Dermis blood vessel endothelial cell (primary cell): ENCODE measurements around the gene TPRA1. TPM values are rescaled to one million over a fixed set of nuclear protein-coding genes. Genes with fewer than 3 reads are reported as not detected.
A peak's percentile ranks its signal among the peaks of the same experiment; 100 is the strongest.
"Not testable (repeated sequence)": the region's sequence is repeated elsewhere in the genome, so short reads cannot be mapped to it uniquely, and the experiment has no call there.

Source experiments
- DNase-seq: peaks from one replicate; pipeline ENCODE4 v3.0.0; 2010
- total RNA-seq: library from RNA; depleted of rRNA; stranded (reverse); fragments of >200 nt; gene quantifications from 2 replicates; pipeline ENCODE4 v1.2.3, GENCODE V29; 2014

Gene TPRA1
- total RNA-seq, 1 donor from 2014 or later = 48.3 TPM

DNA sequence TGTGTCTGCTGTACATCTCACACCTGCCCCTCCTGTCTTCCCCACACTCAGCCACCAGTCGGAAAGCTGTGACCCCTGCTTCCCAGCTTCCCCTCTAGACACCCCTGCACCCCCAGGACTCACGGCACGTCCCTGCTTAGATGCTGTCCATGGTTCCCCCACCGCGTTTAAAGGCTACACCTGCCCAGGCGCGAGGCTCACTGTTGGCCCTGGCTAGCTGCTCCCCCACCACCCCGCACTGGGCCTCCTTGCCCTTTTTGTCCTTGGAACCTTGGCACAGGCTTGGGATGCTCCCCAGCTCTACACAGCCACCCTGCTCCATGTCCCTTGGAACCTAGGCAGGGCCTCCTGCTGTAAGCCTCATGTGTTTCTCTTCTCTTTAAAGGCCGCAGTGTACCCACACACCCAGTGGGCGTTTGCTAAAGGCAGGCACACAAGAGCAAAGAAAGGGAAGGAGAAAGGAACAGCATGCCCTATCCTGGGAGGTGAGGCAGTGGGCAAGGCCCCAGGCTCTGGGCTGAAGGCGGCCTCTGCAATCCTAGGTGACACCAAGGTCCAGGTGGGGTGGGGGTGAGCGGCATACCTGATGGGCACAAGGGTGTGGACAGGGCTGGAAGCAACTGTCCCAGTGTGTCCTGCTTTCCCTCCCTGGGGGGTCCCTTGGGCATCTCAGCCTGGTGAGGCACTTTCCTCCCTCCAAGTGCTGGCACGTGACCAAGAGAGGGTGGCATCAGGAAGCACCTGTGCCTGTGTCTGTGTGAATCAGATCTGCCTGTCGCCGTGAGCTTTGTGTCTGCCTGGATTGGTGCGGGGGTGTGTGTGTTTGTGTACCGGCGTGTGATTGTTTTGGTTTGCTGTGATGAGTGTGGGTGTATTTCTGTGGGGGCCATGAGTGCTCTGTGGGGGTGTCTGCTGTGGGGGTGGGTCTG lies 54.4 kb downstream of the TPRA1 start:
- peak; percentile 54 for DNase-seq

- DNase-seq = no peak
These were observed 55.3 kb downstream of the TPRA1 start for GRCh38 chr3:127535106-127535785.

DNA sequence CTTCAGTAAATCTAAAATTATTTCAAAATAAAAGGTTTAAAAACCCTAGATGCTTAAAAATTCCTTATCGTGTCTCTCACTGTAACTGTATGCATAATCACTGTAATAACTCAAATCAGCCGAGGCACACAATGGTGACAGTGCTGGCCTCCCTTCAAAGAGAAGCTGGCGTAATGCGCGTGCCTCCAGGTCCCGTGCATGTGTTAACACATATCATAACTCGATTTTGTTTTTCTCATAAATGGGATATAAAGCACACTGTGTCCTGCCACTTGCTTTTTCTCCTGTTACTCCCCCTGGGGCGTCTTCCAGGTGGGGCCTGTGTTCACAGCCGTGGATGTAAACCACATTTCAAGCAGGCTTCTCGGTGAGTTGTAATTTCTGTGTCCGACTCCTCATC lies 56.0 kb downstream of the TPRA1 start:
- no peak for DNase-seq

DNA sequence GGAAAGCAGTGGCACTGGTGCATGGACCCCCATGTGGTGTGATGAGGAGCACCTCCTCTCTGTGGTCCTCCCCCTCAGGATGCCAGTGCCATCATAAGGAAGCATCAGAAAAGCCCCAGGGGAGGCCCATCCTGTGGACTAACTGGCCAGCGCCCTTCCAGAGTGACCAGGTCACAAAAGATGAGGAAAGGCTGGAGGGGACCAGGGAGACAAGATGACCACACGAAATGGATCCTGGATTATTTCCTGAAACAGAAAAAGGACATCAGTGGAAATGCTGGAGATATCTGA lies 56.4 kb downstream of the TPRA1 start:
- no peak for DNase-seq

- DNase-seq = no peak
These were observed 57.9 kb downstream of the TPRA1 start for GRCh38 chr3:127532561-127533203.

GRCh38 chr3:127531821-127532220 lies 58.7 kb downstream of the TPRA1 start:
- no peak for DNase-seq

DNA sequence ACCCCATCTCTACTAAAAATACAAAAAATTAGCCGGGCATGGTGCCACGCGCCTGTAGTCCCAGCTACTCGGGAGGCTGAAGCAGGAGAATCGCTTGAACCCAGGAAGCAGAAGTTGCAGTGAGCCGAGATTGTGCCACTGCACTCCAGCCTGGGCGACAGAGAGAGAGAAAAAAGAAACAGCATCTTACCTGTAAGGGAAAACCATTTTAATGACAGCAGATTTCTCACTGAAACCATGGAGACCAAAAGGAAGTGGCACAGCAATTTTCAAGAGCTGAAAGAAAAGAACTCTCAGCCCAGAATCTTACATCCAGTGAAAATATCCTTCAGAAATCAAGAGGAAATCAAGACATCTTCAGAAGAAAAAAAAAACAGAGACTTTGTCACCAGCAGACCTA lies 59.7 kb downstream of the TPRA1 start:
- not testable (repeated sequence) for DNase-seq

DNA sequence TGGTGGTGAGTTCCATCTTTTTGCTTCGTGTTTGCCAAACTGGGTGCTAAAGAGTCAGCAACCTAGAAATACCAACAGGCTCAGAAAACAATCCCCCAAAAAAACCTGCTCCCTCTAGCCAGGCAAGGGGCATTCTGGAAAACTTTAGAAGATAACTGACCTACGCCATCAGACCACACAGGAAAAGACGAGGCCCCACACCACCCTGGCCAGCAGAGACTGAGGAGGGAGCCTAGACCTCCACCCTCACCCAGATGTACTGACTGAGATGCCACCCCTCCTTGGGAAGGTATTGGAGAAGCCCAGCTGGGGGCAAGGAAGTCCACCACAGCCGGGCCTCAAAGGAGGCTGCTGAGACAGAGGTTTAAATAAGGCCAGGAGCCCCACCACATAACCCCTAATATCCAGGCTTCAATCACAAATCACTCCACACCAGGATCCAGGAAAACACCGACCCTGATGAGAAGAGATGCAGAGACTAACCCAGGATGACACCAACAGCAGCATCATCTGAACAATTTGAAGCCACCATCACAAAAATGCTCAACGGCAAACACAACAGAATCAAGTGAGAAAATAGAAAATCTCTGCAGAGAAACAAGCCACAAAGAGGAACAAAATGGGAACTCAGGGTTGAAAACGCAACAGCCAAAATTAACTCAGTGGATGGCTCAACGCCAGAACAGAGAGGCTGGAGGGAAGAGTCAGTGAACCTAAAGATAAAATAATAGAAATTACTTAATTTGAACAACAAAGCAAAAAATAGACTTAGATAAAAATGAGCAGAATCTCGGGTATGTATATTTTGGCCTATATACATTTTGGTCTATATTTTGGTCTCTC lies 61.0 kb downstream of the TPRA1 start:
- no peak for DNase-seq

DNA sequence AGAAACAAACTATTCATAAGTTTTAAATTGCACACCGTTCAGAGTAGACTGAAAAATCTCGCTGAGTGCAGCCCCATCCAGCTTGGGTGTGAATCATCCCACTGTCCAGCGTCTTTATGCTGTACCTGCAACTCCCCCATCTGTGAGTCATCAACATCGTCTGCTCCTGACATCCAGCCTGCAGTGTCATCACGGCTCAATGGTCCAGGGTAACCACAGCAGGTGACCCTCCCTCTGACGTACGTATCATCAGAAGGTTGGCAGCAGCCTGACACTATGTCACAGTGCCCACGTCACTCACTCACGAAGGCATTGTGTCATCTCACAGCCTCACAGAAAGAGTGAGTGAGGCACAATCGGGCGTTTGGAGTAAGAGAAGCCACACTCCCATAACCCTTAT lies 65.2 kb downstream of the TPRA1 start:
- DNase-seq = peak; percentile 28

GRCh38 chr3:127524296-127524896 lies 66.1 kb downstream of the TPRA1 start:
- no peak for DNase-seq

Other genes starting within 250 kb of the TPRA1 start
- gene MCM2, start 7.7 kb upstream of the TPRA1 start, total RNA-seq = 51.4 and 110 TPM in 2 replicates
- gene PODXL2, start 38.5 kb upstream of the TPRA1 start, total RNA-seq = 2.9 and 4.0 TPM in 2 replicates
- gene ABTB1, start 82.2 kb upstream of the TPRA1 start, total RNA-seq = 12.8 and 14.4 TPM in 2 replicates
- gene MGLL, start 231.8 kb upstream of the TPRA1 start, total RNA-seq = 35.7 and 73.0 TPM in 2 replicates